Smooth muscle cell (in vitro differentiated cells): ENCODE data around the gene GRK5. TPM values are rescaled to one million over a fixed set of nuclear protein-coding genes. Genes with fewer than 3 reads are reported as not detected.
A peak's percentile ranks its signal among the peaks of the same experiment; 100 is the strongest.
"Not testable (repeated sequence)": the region's sequence is repeated elsewhere in the genome, so short reads cannot be mapped to it uniquely, and the experiment has no call there.

Experiments
- DNase-seq: peaks from one replicate; lab custom pipeline; 2025; ENCODE audit not compliant: unreplicated experiment; lab: John Stamatoyannopoulos, UW
- H2AFZ ChIP-seq: fragments of 200-600 bp; sonication (generic); 2 replicates; pipeline ENCODE4 v1.6.0; 2016; ENCODE audit warnings: antibody characterized with exemption, low read depth, mild to moderate bottlenecking
- H3F3A ChIP-seq: fragments of 200-600 bp; sonication (generic); 2 replicates; pipeline ENCODE4 v1.6.0; 2017; ENCODE audit warnings: antibody characterized with exemption, low read depth
- H3K27ac ChIP-seq: fragments of 200-600 bp; sonication (generic); 2 replicates; pipeline ENCODE4 v1.5.1; 2016; ENCODE audit warnings: low read depth, mild to moderate bottlenecking
- H3K27me3 ChIP-seq: fragments of 200-600 bp; sonication (generic); 2 replicates; pipeline ENCODE4 v1.6.1; 2016; ENCODE audit warnings: low read depth, mild to moderate bottlenecking
- H3K36me3 ChIP-seq: fragments of 200-600 bp; sonication (generic); 2 replicates; pipeline ENCODE4 v1.5.1; 2016; ENCODE audit warnings: low read depth
- H3K4me1 ChIP-seq: fragments of 200-600 bp; sonication (generic); 2 replicates; pipeline ENCODE4 v1.5.1; 2016; ENCODE audit warnings: low read depth
- H3K4me2 ChIP-seq: fragments of 200-600 bp; sonication (generic); 2 replicates; pipeline ENCODE4 v1.6.0; 2016; ENCODE audit warnings: mild to moderate bottlenecking
- H3K4me3 ChIP-seq: fragments of 200-600 bp; sonication (generic); 2 replicates; pipeline ENCODE4 v1.5.1; 2016; ENCODE audit warnings: mild to moderate bottlenecking
- H3K79me2 ChIP-seq: fragments of 200-600 bp; sonication (generic); 2 replicates; pipeline ENCODE4 v1.6.0; 2016; ENCODE audit warnings: low read depth, mild to moderate bottlenecking
- H3K9ac ChIP-seq: fragments of 200-600 bp; sonication (generic); 2 replicates; pipeline ENCODE4 v1.6.0; 2016; ENCODE audit warnings: low read depth
- H3K9me3 ChIP-seq: fragments of 200-600 bp; sonication (generic); replicated peaks from 2 replicates; pipeline ENCODE4 v1.5.1; 2016; ENCODE audit warnings: low read depth
- H4K20me1 ChIP-seq: fragments of 200-600 bp; sonication (generic); 2 replicates; pipeline ENCODE4 v1.6.0; 2016; ENCODE audit warnings: low read depth
- WGBS: methylation state at CpG from one replicate; pipeline ENCODE4 v1.1.7; 2016; ENCODE audit warnings: low lambda C conversion rate; 5-methylcytosine and 5-hydroxymethylcytosine counted together
- polyA plus RNA-seq: library from polyadenylated mRNA; unstranded; fragments of >200 nt; fragmentation: Nextera tagmentation; extraction: Ambion mirVana; gene quantifications from 2 replicates; pipeline ENCODE4 v1.2.1, GENCODE V29; 2016
- total RNA-seq: library from RNA; depleted of rRNA; stranded (reverse); fragments of >200 nt; gene quantifications from 2 replicates; pipeline ENCODE4 v1.2.3, GENCODE V29; 2014
- TF ChIP-seq, protein P1 (sequence below): fragments of 200-600 bp; sonication (generic); IDR thresholded peaks from 2 replicates; pipeline ENCODE4 v1.5.1; 2017; ENCODE audit warnings: borderline replicate concordance, mild to moderate bottlenecking, antibody characterized with exemption; ENCODE audit not compliant: insufficient read depth, poor library complexity, severe bottlenecking

The GRK5 gene
- total and polyA plus RNA-seq, 2 experiments from 2014 or later, result 4.4 to 5.2 TPM

DNA sequence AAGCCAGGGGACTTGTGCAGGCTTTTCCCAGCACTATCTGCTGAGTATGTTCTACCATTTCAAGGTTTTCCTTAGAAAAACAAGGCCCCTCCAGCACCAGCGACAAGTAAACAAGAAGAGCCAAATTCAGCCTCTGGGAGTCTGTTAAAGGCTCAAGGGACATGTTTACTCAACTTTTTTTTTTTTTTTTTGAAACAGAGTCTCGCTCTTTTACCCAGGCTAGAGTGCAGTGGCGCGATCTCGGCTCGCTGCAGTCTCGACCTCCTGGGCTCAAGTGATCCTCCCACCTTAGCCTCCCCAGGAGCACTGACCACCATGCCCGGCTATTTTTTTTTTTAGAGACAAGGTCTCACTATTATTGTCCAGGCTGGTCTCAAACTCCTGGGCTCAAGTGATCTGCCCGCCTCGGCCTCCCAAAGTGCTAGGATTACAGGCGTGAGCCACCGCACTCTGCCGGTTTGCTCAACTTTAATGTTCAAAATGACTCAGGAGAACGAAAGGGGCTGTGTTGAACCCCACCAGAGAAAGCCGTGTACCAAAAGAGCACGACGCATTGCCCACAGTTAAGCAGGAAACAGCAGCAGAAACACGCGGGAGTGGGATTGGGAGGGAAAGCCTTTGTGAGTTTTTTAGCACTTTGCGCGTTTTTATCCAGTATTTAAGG is 29.5 kb upstream of the GRK5 start:
- peak overlapping the region; percentile 75 for H3K4me3 ChIP-seq
- 17% methylated on average over 21 of the region's 21 CpGs for WGBS
- H3K27me3 ChIP-seq, result no peaks in the 10 kb centered on the region
- H3F3A ChIP-seq, result peaks cover 6% of the 10 kb centered on the region
- H3K36me3 ChIP-seq, result no peaks in the 10 kb centered on the region
- H3K9me3 ChIP-seq, result no peaks in the 10 kb centered on the region
- no peak for DNase-seq
- H3K4me2 ChIP-seq, result peak overlapping the region; percentile 96
- peaks cover 15% of the 10 kb centered on the region for H3K4me1 ChIP-seq
- peaks cover 45% of the 10 kb centered on the region for H3K79me2 ChIP-seq
- H2AFZ ChIP-seq, result peak overlapping the region; percentile 82
- TF ChIP-seq, protein P1, sequence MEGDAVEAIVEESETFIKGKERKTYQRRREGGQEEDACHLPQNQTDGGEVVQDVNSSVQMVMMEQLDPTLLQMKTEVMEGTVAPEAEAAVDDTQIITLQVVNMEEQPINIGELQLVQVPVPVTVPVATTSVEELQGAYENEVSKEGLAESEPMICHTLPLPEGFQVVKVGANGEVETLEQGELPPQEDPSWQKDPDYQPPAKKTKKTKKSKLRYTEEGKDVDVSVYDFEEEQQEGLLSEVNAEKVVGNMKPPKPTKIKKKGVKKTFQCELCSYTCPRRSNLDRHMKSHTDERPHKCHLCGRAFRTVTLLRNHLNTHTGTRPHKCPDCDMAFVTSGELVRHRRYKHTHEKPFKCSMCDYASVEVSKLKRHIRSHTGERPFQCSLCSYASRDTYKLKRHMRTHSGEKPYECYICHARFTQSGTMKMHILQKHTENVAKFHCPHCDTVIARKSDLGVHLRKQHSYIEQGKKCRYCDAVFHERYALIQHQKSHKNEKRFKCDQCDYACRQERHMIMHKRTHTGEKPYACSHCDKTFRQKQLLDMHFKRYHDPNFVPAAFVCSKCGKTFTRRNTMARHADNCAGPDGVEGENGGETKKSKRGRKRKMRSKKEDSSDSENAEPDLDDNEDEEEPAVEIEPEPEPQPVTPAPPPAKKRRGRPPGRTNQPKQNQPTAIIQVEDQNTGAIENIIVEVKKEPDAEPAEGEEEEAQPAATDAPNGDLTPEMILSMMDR, result no peak
- H3K9ac ChIP-seq, result peak overlapping the region; percentile 79
- peaks cover 4% of the 10 kb centered on the region for H4K20me1 ChIP-seq
- H3K27ac ChIP-seq, result peak overlapping the region; percentile 81

DNA sequence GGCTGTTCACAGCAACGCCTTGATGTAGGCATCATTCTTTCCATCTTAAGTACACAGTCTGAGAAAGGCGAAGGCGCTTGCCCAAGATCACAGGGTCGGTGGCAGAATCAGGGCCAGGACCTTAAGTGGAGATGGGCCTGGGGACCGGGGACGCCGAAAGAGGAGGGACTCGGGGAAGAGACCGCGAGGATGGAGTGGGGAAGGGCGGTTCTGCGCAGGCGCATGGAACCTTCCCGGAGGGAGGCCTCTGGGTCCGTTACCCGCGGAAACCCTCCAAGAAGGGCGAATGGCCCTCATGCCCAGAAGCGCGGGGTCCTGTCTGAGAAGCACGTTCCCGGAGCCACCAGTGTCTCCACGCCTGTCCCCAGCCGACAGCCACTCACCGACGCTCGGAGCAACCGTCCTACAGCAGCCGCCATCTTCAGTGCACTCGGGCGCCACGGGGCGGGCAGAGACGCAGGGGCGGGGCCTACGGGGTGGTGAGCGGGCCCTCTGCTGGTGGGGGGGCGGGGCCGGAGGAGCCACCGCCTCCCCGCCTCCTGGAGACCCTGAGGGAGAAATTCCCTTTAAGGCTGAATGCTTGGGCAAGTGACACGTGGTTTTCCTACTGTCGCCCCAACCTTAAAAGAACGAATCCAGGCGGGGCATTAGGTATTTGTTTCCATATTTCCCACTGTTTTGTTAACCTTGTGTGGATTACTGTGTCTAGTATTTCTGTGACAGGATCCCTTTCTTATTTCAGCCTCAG is 28.8 kb upstream of the GRK5 start, which contains the start of gene PRDX3:
Gene PRDX3 (minus strand): TSS at position 441 of the 748 bp plus-strand sequence. CDS start 22 bp downstream, at position 419.
- peaks cover 15% of the 10 kb centered on the region for H3K4me1 ChIP-seq
- H3K9ac ChIP-seq, result peak within 1 kb of the TSS; percentile 79
- peak within 1 kb of the TSS; percentile 75 for H3K4me3 ChIP-seq
- H3K9me3 ChIP-seq, result no peaks in the 10 kb centered on the region
- H2AFZ ChIP-seq, result peak within 1 kb of the TSS; percentile 82
- H3F3A ChIP-seq, result peaks cover 6% of the 10 kb centered on the region
- TF ChIP-seq, protein P1, result no peak
- peak within 1 kb of the TSS; percentile 81 for H3K27ac ChIP-seq
- WGBS, result 1% methylated on average over 42 of the region's 45 CpGs
- peaks cover 4% of the 10 kb centered on the region for H4K20me1 ChIP-seq
- peak within 1 kb of the TSS; percentile 96 for H3K4me2 ChIP-seq
- H3K79me2 ChIP-seq, result peaks cover 44% of the 10 kb centered on the region
- H3K36me3 ChIP-seq, result no peaks in the 10 kb centered on the region
- no peaks in the 10 kb centered on the region for H3K27me3 ChIP-seq
- peak; percentile 91 for DNase-seq

DNA sequence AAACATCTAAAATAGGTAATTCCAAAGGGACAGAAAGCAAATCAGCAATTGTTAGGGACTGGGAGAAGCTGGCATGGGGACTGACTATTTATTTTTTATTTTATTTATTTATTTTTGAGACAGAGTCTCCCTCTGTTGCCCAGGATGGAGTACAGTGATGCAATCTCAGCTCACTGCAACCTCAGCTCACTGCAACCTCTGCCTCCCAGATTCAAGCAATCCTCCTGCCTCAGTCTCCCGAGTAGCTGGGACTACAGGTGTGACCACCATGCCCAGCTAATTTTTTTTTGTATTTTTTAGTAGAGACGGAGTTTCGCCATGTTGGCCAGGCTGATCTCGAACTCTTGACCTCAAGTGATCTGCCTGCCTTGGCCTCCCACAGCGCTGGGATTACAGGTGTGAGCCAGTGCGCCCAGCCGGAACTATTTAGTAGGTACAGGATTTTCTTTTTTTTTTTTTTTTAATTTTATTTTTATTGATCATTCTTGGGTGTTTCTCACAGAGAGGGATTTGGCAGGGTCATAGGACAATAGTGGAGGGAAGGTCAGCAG is 26.4 kb upstream of the GRK5 start:
- 99% methylated on average over 7 of the region's 7 CpGs for WGBS
- H3K27ac ChIP-seq, DNase-seq, H3K4me2 ChIP-seq, H3K9me3 ChIP-seq, H3F3A ChIP-seq, H3K36me3 ChIP-seq, H3K27me3 ChIP-seq, H4K20me1 ChIP-seq, H3K9ac ChIP-seq, H2AFZ ChIP-seq, H3K4me3 ChIP-seq: not testable (repeated sequence)
- Histone ChIP-seq H3K79me2 (peaks cover 22% of the 10 kb centered on the region), H3K4me1 (peaks cover 15% of the 10 kb centered on the region)

DNA sequence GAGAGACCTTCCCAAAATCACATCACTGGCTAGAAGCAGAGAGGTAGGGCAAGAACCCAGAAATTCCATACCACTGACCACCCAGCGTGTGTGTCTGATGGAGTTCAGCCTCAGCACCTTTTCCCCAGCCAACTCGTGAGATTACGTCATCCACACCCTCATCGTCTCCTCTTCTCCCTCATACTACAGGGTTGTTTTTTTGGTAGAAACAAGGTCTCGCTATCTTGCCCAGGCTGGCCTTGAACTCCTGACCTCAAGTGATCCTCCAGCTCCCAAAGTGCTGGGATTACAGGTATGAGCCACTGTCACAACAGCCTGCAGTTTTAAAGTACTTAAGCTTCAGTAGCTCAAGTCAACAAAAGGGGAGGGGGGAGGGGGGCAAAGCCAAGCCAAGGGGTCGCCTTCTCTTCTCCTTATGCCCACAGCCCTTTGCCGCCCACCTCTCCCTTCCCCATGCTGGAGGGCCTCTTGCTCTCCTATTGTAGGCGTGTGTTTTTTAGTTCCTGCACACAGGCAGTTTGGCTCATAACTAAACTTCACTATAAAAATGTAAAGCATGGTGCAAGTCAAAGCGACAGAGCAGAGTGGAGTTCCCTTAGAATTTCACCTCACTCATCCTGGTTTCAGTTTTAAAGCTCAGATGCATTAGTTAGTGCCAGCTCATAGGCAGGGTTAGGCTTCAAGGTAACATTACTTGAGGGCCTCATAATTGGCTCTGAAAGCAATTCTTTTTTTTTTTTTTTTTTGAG is 23.5 kb upstream of the GRK5 start:
- no peak overlapping the region for H3K4me2 ChIP-seq
- H3K4me3 ChIP-seq, result no peak overlapping the region
- DNase-seq, result no peak
- H3F3A ChIP-seq, result peaks cover under 1% of the 10 kb centered on the region
- no peaks in the 10 kb centered on the region for H4K20me1 ChIP-seq
- 94% methylated on average over 9 of the region's 9 CpGs for WGBS
- H3K9me3 ChIP-seq, result no peaks in the 10 kb centered on the region
- H3K36me3 ChIP-seq, result no peaks in the 10 kb centered on the region
- H3K27me3 ChIP-seq, result no peaks in the 10 kb centered on the region
- H3K27ac ChIP-seq, result no peak overlapping the region
- TF ChIP-seq, protein P1, result no peak
- no peak overlapping the region for H3K9ac ChIP-seq
- peaks cover 3% of the 10 kb centered on the region for H3K4me1 ChIP-seq
- H3K79me2 ChIP-seq, result no peaks in the 10 kb centered on the region
- H2AFZ ChIP-seq, result no peak overlapping the region
